ENCODE results near the gene ZNF821. TPM values are rescaled to one million over a fixed set of nuclear protein-coding genes. Genes with fewer than 3 reads are reported as not detected.

ZNF821 gene
- total and polyA plus RNA-seq, 10 of the 15 experiments (the other 5 are each of a cell fraction or from before 2014, with no cell fraction given) = 0.82 to 9.9 (median 6.8) TPM

DNA sequence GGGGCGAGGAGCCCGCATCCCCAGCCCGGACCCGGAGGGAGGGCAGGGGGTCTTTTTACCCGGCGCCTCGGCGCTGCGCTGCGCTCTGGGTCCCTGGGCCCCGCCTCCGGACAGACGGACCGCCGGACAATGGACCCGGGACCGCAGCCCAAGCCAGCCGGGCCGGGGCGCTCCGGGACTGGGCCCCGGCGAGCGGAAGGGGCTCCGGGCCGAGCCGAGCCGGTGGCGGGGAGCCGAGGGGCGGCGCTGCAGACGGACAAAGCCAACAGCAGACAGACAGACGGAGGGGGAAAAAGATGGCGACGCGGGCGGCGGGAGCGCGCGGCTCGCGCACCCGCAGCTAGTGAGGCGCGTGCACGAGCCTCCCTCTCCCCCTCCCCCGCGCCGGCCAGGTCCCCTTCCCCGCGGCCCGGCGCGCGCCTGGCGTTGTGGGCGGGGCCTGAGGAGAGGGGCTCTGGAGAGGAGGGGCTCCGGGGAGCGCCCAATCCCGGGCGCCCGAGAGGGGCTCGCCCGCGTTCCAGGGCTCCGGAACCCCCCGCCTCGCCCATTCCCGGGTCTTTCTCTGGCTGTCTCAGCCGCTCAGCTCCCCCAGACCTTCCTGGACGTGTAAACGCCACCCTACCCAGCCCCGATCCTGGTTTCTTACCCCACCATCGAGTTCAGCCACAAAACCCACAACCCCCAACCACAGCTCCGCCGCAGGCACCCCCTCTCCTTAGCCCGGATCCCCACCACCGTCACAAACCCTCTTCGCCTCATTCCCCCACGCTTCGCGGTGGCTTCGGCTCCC, at the start of gene ZNF821 (continued):
- TF ChIP-seq, protein P1, sequence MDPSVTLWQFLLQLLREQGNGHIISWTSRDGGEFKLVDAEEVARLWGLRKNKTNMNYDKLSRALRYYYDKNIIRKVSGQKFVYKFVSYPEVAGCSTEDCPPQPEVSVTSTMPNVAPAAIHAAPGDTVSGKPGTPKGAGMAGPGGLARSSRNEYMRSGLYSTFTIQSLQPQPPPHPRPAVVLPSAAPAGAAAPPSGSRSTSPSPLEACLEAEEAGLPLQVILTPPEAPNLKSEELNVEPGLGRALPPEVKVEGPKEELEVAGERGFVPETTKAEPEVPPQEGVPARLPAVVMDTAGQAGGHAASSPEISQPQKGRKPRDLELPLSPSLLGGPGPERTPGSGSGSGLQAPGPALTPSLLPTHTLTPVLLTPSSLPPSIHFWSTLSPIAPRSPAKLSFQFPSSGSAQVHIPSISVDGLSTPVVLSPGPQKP (IDR thresholded peaks at IDR 0.05; ENCODE audit: low read depth, low read length) = no peak
- TF ChIP-seq, protein P2, sequence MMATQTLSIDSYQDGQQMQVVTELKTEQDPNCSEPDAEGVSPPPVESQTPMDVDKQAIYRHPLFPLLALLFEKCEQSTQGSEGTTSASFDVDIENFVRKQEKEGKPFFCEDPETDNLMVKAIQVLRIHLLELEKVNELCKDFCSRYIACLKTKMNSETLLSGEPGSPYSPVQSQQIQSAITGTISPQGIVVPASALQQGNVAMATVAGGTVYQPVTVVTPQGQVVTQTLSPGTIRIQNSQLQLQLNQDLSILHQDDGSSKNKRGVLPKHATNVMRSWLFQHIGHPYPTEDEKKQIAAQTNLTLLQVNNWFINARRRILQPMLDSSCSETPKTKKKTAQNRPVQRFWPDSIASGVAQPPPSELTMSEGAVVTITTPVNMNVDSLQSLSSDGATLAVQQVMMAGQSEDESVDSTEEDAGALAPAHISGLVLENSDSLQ (IDR thresholded peaks at IDR 0.05) = 0 out of 2 replicates have a peak, but pooled peaks have one; percentile 21
- 0 out of 2 replicates have a peak, but pooled peaks have one; percentile 53 for TF ChIP-seq STAT1 (conservative IDR thresholded peaks at IDR 0.05)
- TF ChIP-seq, protein P3, sequence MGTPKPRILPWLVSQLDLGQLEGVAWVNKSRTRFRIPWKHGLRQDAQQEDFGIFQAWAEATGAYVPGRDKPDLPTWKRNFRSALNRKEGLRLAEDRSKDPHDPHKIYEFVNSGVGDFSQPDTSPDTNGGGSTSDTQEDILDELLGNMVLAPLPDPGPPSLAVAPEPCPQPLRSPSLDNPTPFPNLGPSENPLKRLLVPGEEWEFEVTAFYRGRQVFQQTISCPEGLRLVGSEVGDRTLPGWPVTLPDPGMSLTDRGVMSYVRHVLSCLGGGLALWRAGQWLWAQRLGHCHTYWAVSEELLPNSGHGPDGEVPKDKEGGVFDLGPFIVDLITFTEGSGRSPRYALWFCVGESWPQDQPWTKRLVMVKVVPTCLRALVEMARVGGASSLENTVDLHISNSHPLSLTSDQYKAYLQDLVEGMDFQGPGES (IDR thresholded peaks at IDR 0.05) = no peak
- no peak for TF ChIP-seq JUND (IDR thresholded peaks at IDR 0.05; ENCODE audit: low read depth, low read length)
- TF ChIP-seq ATF3 (IDR thresholded peaks at IDR 0.05; ENCODE audit: borderline replicate concordance, extremely low read depth, low read depth, low read length) = no peak
- TF ChIP-seq, protein P4, sequence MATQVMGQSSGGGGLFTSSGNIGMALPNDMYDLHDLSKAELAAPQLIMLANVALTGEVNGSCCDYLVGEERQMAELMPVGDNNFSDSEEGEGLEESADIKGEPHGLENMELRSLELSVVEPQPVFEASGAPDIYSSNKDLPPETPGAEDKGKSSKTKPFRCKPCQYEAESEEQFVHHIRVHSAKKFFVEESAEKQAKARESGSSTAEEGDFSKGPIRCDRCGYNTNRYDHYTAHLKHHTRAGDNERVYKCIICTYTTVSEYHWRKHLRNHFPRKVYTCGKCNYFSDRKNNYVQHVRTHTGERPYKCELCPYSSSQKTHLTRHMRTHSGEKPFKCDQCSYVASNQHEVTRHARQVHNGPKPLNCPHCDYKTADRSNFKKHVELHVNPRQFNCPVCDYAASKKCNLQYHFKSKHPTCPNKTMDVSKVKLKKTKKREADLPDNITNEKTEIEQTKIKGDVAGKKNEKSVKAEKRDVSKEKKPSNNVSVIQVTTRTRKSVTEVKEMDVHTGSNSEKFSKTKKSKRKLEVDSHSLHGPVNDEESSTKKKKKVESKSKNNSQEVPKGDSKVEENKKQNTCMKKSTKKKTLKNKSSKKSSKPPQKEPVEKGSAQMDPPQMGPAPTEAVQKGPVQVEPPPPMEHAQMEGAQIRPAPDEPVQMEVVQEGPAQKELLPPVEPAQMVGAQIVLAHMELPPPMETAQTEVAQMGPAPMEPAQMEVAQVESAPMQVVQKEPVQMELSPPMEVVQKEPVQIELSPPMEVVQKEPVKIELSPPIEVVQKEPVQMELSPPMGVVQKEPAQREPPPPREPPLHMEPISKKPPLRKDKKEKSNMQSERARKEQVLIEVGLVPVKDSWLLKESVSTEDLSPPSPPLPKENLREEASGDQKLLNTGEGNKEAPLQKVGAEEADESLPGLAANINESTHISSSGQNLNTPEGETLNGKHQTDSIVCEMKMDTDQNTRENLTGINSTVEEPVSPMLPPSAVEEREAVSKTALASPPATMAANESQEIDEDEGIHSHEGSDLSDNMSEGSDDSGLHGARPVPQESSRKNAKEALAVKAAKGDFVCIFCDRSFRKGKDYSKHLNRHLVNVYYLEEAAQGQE (IDR thresholded peaks at IDR 0.05; ENCODE audit: low read depth, low read length) = no peak
- no peak for TF ChIP-seq TCF7 (IDR thresholded peaks at IDR 0.05; ENCODE audit: borderline replicate concordance)
- no peak for TF ChIP-seq SIX5 (IDR thresholded peaks at IDR 0.05; ENCODE audit: low read depth, low read length, severe bottlenecking)
- TF ChIP-seq SMAD1 (IDR thresholded peaks at IDR 0.05; ENCODE audit: low read depth, partially characterized antibody) = no peak
- TF ChIP-seq ETV6 (conservative IDR thresholded peaks at IDR 0.05 in 1 of 2, IDR thresholded peaks at IDR 0.05 in 1 of 2; ENCODE audit: borderline replicate concordance in 1 of 2, low read depth in 1 of 2) = no peak
- no peak for TF ChIP-seq RELA (IDR thresholded peaks at IDR 0.05; ENCODE audit: borderline replicate concordance, partially characterized antibody)
- TF ChIP-seq MYB (IDR thresholded peaks at IDR 0.05; ENCODE audit: borderline replicate concordance, low read depth, low read length) = no peak
- TF ChIP-seq, protein P5, sequence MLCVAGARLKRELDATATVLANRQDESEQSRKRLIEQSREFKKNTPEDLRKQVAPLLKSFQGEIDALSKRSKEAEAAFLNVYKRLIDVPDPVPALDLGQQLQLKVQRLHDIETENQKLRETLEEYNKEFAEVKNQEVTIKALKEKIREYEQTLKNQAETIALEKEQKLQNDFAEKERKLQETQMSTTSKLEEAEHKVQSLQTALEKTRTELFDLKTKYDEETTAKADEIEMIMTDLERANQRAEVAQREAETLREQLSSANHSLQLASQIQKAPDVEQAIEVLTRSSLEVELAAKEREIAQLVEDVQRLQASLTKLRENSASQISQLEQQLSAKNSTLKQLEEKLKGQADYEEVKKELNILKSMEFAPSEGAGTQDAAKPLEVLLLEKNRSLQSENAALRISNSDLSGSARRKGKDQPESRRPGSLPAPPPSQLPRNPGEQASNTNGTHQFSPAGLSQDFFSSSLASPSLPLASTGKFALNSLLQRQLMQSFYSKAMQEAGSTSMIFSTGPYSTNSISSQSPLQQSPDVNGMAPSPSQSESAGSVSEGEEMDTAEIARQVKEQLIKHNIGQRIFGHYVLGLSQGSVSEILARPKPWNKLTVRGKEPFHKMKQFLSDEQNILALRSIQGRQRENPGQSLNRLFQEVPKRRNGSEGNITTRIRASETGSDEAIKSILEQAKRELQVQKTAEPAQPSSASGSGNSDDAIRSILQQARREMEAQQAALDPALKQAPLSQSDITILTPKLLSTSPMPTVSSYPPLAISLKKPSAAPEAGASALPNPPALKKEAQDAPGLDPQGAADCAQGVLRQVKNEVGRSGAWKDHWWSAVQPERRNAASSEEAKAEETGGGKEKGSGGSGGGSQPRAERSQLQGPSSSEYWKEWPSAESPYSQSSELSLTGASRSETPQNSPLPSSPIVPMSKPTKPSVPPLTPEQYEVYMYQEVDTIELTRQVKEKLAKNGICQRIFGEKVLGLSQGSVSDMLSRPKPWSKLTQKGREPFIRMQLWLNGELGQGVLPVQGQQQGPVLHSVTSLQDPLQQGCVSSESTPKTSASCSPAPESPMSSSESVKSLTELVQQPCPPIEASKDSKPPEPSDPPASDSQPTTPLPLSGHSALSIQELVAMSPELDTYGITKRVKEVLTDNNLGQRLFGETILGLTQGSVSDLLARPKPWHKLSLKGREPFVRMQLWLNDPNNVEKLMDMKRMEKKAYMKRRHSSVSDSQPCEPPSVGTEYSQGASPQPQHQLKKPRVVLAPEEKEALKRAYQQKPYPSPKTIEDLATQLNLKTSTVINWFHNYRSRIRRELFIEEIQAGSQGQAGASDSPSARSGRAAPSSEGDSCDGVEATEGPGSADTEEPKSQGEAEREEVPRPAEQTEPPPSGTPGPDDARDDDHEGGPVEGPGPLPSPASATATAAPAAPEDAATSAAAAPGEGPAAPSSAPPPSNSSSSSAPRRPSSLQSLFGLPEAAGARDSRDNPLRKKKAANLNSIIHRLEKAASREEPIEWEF (IDR thresholded peaks at IDR 0.05; ENCODE audit: insufficient replicate concordance, low read depth, low read length) = no peak
- TF ChIP-seq SMAD5 (IDR thresholded peaks at IDR 0.05; ENCODE audit: low read depth) = no peak

All from GM12878 (cell line).